HG03196 (cell line): Measurements from ENCODE around the gene ETV4.

Source experiments
- ATAC-seq: cut with Tn5 transposase; IDR thresholded peaks from one replicate; pipeline ENCODE4 v1.9.1; 2021; ENCODE audit not compliant: unreplicated experiment

Gene ETV4

DNA sequence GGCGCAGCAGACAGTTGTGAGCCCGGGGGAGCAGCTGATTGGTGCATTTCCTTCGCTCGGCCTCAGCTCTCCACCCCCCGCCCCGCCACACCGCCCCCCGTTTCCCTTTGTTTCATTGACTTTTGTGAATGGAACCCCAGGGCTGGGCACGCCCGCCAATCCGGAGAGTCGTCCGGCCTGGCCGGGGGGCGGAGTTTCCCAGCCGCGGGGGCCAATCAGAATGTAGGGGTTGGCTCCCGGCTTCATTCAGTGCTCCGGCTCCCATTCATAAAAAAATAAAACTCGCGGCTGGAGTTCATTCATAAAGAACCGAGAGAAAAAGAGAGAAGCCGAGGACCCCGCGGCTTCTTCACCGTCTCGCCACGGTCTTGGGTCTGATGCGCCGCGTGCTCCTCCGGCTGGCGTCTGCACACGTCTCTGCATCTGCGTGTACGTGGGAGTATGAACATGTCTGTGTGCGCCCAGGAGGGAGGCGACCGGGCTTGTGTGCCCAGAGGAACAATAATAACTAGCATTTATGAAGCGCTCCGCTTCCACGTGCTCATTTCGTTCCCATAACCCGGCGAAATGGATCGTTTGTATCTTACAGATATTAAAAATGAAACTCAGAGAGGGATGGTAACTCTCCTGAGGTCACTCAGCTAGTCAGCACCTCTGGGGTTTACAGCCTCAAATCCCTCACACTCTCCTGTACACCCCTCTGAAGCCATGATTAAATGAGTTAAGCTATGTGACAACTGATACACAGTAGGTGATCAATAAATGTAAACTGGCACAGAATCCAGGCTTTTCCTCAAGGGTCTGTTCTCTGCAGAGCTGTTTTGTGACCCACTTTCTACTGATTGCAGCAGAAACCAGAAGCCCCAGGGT is at the start of gene ETV4:
TSS of gene ETV4 (minus strand) at position 22 of the 870 bp plus-strand sequence. CDS start 723 bp downstream, outside the sequence.
- ATAC-seq, result peak; percentile 65

DNA sequence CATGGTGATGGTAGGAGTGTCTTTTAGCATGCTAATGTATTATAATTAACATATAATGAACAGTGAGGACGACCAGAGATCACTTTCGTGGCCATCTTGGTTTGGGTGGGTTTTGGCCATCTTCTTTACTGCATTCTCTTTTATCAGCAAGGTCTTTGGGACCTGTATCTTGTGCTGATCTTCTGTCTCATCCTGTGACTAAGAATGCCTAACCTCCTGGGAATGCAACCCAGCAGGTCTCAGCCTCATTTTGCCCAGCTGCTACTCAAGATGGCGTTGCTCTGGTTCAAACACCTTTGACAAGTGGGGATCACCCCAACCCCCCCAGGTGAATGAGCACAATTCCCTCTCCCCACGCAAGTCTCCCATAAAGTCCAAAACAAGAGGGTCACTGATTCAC is 49.3 kb upstream of the ETV4 start:
- ATAC-seq, result no peak

DNA sequence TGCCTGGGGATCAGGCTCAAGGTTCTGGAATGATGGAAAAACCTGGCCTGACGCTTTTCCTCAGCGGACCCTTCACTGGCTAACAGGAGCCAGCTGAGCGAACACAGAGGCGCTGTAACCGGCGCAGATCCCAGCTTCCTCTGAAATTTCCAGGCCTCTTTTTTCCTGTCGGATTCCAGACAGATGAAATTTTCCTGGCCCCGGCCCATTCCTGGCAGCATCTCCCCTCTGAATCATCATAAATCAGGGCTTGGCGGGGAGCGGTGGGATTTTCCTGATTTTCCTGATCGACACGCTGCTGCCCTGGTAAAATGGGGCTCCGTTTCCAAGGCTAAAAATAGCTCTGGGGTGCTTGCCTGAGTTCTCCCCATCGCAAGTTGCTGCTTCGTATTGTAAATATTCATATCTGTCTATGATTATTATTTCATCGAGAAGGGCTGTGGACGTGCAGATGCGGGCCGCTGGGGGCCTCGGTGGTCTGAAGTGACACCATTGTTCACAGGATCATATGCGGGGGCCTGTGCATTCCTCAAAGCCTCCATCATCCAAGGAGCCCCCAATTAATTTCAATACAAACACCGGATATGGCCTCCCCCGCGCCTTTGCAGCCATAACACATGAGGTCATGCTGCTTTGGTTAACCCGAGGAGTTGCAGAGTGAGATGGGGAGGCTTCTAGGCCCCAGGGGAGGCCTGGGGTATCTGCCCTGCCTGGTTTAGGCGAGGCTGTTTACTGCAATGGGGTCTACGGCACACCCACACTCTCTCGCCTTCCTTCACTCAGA is 45.8 kb upstream of the ETV4 start:
- no peak for ATAC-seq

DNA sequence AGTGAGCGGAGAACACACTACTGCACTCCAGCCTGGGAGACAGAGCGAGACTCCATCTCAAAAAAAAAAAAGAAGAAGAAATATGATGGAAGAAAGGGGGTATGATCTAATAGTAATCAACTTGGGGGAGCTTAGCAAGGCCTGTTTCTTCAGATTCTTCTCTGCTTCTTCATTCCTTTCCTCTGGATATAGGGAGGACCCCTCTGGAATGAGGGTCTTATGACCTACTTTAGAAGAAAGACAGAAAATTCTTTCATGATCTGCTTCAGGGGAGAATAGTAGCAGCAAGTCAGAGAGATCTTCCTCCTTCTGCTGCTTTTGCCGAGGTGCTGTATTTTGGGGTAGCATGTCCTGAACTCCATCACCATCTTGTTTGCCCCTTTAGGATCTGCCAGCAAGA is 44.9 kb upstream of the ETV4 start:
- no peak for ATAC-seq

DNA sequence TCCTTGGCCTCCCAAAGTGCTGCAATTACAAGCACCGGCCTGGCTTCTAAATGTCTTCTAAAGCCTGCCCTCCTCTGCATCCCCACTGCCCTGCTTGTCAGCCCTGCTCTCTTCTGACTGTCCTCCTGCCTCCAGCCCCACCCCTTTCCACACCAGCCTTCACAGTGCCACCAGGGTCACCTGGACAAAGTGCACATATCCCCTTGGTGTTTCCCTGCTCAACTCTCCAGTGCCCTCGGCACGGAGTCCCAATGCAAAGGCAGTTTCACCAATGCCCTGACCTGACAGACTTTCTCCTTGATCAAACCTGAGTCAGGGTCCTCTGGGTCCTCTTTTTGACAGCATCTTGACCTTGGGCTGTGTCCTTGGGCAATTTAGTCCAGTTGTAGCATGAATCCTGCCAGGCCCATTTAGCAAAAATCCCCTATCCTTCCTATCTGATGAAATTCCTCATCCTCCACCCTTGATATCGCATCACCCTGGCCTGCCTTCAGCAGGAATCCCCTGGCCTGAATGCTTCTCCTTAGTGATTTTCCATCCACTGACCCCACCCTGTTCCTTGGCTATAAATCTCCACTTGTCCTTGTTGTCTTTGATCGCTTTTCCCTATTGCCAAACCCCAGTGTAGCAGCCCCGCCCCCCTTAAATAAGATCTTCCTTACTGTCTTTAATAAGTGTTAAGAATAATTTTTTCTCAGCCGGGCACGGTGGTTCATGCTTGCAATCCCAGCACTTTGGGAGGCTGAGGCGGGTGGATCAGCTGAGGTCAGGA is 42.7 kb upstream of the ETV4 start:
- ATAC-seq, result no peak

DNA sequence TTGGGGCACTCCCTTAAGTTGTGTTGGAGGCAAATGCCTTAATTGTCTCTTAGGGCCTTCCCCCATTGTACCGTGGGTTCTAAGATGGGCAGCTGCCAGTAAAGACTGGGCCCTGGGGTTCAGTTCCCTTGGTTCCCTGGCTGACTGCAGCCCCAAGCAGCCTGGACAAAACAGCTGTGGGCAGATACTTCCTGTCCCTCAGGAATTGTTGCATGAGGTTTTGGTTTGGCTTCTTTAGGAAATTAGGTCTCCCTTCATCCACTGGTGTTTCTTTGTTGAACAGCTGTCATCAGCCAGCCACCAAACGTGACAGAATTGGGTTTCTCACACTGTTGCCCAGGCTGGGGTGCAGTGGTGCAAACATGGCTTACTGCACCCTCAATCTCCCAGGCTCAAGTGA is 42.0 kb upstream of the ETV4 start:
- ATAC-seq, result no peak

DNA sequence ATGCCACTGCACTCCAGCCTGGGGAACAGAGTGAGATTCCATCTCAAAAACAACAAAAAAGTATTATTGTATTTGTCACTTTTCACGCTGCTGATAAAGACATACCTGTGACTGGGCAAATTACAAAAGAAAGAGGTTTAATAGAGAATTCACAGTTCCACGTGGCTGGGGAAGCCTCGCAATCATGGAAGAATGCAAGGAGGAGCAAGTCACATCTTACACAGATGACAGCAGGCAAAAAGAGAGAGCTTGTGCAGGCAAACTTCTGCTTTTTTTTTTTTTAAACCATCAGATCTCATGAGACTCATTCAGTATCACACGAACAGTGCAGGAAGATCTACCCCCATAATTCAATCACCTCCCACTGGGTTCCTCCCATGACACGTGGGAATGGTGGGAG is 41.5 kb upstream of the ETV4 start:
- ATAC-seq, result no peak

DNA sequence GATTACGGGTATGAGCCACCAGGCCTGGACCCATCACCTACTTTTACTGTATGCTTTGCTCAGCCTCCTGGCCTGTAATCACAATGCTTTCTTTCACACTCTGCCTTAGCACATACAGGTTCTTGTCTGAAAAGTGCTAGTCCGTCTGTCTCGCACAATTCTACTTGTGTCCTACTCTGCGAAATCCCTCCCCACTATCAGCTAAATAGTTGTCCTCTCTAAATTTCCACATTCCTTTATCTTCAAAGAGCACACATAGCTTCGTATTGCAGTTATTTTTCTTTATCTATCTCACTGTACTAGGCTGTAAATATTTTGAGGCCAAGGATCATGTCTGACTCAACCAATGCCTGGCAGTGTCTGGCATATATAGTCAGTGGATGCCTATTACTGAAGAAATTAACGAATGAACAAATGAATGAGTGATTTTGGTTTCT is 38.5 kb upstream of the ETV4 start:
- ATAC-seq, result no peak

DNA sequence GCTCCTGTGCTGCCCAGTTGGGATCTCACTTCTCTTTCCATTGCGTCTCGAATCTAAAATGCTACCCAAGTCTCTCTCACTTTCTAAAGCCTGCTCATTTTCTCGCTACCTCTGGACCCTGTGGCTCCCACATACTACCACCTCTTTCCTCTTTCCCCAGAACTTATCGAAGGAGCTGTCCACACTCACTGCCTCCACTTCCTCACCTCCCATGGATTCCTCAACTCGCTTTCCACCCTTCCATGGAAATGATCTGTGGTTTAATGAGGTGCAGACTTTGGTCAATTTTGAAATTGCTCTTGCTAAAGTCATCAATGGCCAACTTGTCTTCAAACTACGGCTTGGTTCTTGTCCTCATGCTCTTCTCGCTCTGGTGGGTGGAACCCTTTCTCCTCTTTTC is 37.2 kb upstream of the ETV4 start:
- ATAC-seq, result no peak

DNA sequence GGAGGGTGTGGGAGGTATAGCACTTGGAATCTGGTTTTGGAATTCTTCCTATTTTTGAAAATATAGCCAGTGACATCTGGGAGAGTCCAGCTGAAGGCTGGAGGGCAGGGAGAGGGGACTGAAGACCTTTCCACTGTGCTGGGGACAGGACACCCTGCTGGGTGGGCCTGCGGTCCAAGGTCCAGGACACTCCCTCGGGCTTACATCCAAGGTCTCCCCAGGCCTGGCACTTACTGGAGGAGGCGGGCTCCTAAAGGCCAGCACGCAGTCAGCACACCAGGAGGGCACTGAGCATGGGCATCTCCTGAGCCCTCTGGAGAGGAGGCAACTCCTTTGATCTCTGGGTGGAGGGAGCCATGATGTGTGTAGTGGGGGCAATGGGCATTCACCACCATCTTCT is 35.5 kb upstream of the ETV4 start:
- ATAC-seq, result no peak

DNA sequence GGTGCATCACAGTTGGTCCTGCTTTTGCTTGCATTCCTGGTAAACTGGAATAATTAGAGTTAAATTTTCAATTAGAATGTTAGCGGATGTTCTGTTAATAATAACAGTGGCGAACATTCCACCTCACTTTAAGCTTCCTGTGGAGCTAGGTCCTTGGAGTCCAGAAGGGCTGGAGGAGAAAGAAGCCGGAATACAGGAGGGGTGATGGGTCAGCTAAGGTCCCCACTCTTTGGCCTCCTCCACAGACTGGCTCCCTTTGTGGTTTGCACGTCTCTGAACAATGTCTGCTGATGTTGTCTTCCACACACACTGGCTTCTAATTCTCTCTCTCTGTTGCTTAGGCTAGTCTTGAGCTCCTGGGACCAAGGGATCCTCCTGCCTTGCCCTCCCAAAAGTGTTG is 35.0 kb upstream of the ETV4 start:
- ATAC-seq, result no peak

DNA sequence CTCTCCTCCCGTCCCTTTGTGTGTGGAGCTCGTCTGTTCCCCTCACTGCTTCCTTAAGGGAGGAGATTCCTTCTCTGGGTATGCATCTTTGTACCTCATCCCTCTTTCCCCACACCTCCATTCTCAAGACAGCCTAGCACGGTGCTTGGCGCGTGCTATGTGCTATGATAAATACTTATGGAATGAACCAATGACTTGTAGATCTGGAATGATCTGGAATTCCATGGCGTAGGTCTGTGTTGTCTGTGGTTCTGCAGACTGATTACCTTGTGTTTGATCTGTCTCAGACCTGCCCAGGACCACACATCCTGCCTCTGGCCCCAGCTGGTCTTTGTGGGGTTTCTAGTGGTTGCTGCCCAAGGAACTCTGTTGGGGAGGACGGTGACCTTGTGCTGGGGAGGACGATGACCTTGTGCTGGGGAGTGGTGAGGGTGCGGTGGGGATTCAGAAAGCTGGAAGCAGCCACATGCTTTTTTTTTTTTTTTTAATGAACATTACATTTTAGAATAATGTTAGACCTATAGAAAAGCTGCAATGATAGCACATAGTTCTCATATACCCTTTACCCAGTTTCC is 33.5 kb upstream of the ETV4 start:
- ATAC-seq, result no peak

DNA sequence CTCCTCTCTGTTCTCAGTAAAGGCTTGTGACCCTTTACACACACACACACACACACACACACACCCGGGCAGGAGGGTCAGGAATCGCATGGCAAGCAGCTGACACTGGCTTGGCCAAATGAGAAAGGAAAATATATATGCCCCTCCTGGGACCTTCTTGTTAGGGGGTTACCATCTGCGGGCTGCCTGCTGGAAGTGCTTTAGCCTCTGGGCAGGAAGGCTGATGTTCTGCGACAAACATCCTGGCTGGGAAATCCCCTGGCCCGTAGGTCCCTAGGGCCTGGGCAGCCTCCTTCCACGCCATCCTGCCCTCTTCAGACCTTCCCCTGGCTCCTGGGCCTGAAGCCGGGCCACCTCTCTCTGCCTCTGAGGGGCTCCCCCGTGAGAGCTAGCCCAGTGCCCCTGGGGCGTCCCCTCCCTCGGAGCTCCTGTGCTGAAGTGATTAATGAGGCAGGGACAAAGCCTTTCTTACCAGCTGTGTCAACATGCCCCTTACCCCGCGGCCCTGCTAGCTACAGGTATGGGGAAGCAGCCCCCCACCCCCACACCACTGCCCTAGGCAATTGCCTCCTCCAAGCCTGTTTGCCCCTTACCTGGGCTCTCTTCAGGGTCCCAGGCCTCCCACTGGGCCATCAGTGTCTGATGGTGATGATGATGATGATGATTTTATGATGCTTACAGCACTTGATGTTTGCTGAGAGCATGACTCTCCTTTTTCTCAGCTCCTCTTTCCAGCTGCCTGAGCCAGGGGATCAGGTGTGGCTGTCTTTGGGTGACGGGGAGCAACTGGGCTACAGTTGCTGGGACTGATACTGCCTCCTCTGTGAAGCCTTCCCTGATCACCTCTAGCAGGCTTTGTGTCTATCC is 32.8 kb upstream of the ETV4 start:
- ATAC-seq, result peak; percentile 74

DNA sequence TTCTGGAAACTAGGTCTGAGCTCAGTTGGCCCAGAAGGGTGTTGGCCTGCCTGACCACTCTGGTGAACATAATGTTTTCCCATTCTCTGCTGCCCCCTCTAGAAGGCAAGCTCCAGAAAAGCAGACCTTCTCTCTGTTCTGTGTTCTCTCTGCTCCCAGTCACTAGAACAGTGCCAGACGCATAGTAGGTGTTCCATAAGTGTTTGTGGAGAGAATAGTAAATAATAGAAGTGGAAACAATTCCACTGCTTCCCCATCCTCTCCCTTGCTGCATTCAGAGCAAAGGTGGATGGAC is 32.2 kb upstream of the ETV4 start:
- ATAC-seq, result no peak

DNA sequence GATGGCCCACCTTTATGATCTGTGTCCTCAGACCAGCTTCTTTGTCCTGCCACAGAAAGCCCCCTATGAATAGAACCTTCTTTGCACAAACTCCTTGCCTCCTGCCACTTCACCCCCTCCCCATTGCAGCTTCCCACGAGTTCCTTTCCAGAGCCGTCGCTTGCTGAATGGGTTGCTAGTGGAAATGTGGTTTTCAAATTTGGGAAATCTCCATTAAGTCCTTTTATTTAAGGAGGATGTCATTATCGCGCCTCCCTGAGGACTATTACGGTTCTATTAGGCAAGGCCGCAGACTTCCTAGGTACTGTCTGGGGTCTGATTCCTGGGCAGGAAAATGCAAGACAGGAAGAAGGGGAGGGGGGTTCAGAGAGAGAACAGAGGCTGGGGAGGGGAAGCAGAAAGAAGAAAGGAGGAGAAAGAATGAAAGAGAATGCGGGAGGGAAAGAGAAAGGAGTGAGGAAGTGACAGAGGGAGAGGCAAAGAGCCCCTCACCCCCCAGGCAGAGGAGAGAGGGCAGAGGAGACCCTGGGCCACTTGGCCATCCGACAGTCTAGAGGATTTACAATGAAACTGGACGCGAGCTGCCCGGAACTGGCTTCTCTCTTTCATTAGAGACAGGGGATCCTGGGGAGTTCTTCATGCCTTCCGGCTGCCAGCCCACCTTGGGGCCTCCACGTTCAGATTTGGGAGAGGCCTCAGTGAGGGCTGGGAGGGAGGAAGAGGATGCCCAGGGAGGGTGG is 31.7 kb upstream of the ETV4 start:
- no peak for ATAC-seq

DNA sequence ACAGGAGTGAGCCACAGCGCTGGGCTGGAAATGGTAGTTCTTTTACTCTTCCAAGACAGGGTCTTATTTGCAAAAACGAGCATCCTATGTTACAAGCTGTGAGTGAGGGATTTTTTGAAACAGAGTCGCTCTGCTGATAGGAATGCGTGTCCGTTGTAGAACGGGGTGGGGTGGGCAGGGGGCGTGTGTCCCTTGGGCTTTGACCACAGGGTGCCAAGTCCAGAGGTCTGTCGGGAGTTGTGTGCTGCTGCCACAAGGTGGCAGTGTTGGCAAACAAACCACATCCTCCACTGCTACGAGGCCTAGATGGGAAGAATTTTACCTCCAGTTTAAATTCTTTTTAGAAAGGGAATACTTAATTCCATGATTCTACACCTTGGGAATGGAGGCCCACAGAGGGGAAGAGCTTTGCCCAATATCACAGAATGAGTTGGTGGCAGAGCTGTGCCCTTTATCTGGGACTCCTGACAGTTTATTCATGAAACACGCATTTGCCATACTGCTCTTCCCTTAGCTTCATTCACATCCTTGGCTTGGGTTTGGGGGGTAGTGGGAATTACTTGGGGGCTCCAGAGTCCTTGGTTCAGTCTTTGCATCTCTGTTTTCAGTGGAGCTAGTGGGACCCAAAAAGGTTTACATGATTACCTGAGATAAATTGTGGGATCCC is 30.6 kb upstream of the ETV4 start:
- ATAC-seq, result no peak

DNA sequence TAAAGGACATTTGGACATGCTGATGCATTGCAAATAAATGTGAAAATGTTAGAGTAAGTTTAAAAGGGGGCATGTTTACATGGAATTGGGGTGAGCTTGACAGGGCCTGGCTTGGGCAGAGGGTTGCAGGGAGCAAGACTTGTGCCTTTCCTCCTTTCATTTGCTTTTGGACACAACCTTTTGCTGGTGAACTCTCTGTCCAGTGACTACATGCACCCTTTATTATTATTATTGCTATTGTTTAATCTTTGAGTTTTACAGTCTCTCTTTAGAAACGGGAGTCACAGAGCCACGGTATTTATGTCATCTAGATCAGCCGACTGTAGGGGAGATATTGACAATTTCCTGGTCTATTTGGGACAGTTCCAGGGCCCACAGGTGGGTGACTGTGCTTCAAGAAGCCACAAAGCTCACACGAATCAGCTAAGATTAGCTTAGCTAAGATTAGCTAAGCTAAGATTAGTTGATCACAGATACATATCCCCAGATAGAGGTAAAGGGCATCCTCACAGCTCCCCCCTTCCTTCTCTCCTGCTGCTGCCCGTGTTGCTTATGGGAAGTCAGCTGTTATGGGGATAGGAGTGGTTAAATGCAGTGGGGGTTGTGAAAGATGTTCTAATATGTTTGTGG is 28.9 kb upstream of the ETV4 start:
- ATAC-seq, result no peak

DNA sequence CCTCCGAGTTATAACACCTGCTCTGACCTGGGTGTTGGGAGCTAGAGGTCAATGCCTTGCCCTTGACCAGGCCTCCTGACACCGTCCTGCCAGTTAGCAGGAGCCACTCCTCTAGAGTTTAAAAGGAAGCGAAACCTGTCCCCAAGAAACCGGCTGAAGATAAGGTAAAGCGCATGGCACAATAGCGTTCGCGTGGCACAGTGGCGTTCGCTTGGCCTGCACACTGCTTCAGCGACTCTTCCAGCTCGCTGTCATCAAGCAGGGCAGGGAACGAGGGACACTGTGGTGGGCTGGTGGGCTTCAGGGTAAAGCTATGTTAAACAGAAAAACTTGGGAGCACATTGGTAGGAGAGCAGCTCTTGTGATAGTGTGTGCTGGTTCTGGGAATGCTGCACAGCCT is 28.2 kb upstream of the ETV4 start:
- ATAC-seq, result no peak
